Bone marrow (tissue), 2 donors: ENCODE measurements around the gene SLC7A1.

Experiments used
- DNase-seq, 2 donors: peaks; one replicate each; lab custom pipeline; 2025; lab: John Stamatoyannopoulos, UW

Gene SLC7A1

DNA sequence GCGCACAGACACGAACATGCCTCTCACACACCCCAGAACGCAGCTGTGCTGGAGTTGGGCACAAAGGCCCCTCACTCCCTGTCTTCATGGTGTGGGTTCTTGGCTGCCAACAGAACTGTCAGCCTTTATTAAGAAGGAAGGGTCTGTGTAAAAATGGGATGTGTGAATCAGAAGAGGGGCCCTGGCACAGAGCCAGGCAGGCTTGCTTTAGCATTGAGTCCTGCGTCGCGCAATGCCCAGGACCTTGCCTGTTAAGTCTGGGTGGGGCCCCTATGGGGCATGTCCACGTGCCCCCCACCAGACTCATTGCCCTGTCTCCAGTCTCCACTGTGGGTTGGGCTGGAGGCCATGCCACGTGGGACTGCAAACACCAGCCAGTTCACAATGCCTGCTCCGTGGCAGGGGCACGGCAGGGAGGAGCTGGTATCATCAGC lies 84.8 kb downstream of the SLC7A1 start:
- no peak for DNase-seq

DNA sequence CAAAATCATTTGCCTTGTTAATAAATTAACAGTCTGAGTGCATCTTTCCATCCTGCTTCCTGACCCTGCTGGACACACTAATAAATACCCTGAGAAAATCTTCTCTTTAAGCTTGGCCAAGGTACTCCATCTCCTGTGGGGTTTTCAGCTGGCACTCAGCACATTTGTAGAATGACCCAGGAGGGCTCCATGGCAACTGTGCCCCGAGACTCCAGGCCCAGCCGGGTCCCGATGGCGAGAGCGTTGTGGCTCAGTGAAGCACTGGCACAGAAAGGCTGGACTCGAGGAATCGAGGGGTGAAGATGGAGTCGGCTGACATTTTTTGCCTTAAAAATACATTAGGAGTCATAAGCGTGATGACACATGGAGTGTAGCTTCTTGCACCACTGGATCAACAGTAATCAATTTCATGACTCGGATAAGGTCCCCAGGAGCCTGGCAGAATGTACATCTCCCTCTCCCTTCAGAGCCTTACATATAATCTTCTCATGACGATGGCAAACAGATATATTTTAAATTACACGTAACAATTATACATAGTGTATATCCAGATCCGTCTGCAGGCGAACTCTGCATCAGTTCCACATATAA lies 85.4 kb downstream of the SLC7A1 start:
- DNase-seq, result no peak

DNA sequence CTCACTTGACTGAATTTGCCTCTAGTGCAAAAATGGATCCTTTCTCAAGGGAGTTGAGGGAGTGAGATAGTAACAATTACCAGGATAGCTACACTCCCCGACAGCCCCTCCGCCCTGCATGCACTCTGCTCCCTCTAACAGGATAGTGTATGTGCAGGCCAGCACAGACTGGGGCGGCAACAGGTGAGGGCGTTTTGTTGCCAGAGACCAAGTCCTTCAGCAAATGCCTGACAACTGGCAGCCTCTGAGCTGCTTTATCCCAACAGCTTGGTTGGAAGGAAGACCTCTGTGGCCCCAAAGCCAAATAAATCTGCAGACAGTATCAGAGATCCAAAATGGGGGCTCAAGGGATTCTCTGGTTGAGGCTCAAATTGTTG lies 86.6 kb downstream of the SLC7A1 start:
- no peak for DNase-seq

DNA sequence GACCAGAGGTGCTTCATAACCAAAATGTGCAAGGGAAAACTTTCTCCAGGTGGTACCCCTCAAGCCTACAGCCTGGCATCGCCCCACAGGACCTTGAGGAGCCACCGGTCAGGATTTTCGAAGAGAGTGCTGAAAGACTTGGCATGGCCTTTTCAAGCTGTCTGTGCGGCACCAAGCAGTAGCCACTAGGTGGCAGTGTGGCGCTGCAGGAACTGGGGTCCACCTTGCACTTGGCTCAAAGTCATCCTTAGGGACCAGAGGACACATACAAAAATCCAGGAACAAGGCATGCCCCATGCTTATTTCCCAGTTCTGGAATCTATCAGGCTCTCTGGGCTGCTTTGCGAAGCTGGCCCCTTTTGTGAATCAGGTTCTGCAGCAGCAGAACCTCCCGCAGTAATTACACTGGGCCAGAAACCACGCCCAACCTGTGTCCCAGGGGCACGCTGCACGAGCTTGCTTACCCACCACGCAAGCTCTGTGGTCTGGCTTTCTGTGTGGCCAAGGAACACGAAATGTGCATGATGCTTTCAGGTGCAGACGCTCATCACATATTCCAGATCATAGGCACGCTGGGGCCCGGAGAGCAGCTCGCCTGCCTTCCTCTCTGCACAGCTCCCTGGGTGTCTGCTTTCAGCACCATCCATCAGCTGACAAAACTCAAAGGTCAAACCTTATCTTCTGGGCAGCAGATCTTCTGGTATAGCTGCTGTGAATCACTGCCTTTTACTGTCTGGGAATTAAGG lies 87.2 kb downstream of the SLC7A1 start:
- DNase-seq, result peak; percentile 17 to 34

DNA sequence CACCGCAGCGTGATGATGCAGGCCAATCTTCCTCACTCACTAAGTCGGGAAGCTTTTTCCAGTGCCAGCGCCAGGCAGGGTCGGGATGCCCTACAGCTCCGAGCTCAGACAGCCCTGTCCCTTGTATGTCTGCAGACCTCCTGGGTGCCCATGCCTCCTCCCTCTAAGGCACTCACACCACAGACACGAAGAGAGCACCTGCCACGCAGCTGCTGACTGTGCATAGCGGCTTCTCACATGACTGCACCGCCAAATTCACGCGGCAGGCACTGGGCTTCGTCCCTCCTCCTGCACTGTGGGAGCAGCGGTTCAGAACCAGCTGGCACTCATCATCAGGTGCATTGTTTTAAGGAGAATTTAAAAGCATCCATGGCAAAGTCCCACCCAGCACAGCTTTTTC lies 88.1 kb downstream of the SLC7A1 start:
- no peak for DNase-seq

DNA sequence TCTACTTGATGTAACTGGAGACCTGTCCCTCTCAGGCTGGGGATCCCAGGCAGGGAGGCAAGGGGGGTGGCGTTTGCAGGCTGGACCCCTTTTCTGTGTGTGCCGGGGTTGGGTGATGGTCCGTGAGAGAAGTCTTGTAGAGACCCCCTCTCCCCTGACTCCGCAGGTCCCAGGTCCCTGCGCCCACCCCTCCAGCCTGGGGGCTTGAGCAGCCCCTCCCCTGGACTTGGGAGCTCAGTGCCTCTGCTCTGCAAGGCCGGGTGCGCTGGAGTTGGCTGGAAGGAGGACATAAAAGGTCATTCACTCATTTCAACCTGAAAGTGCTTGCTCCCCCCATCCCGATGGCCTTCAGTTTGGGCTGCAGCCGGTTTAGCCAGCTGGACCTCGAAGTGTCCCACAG lies 89.5 kb downstream of the SLC7A1 start:
- DNase-seq, result no peak

DNA sequence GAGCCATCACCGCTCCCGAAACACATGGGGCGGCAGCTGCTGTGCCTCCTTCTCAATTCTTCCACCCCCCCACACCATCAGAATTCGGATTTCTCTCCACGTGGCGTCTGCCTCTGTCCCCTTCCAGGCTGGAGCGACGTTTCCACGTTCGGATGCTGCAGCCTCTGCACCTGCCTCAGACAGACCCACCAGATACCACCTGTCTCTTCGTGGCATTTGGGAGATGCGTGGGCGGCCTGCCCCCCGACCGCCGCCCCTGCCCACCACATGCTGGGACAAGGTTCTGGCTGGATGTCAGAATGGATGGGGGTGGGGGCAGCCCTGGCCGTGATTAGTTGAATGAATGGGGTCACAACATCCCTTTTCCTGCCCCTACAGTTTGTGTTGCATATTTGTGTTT lies 90.0 kb downstream of the SLC7A1 start:
- DNase-seq, result no peak

DNA sequence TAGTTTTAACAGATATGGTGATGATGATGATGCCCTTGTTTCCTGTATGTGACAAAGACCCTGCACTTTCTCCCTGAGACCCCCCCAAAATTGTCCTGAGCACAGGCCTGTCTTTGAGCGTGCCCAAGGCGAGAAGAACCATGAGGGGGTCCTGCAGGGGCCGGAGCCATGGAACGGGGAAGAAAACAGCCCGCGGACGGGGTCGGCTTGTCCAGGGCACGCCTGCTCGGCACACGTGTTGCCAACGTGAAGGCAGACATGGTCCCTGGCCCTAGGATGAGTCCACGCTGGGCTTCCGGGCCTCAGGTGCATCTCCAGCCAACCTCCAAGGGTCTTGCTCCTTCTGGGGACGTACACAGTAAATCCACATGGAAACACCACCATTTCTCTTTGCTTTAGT lies 90.8 kb downstream of the SLC7A1 start:
- no peak for DNase-seq

DNA sequence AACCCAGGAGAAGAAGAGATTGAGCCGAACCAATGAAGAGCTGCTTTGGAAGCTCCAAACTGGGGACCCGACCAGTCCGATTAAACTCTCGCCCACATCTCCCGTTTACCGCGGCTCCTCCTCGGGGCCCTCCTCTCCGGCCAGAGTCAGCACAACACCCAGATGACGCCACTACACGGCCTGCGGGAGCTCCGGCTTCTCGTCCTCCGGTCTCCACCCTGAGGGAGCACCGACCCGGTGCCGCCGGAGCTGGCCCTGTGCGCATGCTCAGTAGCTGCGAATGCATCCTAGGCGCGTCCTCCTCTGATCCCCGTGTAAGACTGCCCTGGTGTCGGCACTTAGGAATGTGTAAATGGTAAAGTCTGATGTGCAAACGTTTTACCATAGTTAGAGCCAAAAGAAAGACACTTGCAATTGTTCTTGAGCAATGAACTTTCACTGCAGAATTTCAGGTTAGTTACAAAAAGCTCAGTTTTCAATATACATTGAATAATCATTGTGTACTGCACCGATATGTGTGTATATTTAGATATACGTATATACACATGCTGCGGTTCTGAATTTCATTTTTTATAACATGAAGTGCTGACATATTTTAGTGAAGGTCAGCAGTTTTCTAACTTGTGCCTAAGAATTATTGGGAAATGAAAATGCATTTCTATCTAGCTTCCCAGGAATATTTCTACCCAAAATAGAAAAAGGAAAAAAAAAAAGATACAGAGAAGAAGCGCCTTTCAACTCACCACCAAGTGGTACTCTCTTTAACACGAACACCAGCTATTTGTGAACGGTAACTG lies 92.2 kb downstream of the SLC7A1 start:
- no peak for DNase-seq

DNA sequence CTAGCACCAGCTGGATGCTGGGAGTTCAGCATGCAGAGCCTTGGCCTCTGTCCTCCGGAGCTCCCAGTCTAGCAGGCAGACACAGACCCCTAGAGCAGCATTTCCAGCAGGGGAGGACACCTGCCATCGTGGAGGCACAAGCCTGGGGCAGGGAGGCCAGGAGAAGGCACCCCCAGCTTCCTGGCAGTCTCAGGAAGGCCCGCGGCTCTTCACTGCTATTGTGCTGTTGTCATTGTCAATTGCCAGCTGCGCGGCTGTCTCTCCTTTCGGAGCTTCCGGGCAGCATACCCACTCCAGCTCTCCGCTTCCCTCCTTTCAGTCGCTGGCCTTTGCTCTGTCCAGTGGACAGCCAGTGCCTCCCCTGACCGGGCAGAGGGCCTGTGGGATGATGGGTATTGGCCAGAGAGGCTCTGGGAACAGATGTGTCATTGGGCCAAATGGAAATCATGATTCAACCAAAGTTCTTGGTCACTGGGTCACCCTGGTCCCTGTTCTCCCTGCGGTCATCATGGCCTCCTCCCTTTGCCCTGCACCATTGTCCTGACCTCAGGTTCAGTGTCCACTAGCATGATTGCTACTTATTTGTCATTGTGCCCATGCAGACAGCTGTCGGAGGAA lies 93.0 kb downstream of the SLC7A1 start:
- DNase-seq, result no peak

DNA sequence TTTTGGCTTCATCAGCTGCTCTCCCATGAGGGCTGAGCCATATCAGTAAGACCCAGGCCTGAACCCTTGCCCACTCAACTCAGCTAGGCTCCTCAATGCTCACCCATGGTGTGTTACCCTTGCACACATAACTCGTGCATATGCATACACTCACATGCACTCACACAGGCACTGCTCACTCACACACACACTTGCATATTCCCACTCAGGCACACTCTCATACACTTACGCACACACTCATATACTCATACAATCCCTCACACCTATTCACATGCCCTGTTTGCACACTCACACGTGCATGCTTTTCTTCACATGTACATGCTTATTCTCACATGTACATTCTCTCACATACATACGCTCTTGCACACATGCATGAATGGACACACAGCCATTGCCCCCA lies 93.8 kb downstream of the SLC7A1 start:
- no peak for DNase-seq

DNA sequence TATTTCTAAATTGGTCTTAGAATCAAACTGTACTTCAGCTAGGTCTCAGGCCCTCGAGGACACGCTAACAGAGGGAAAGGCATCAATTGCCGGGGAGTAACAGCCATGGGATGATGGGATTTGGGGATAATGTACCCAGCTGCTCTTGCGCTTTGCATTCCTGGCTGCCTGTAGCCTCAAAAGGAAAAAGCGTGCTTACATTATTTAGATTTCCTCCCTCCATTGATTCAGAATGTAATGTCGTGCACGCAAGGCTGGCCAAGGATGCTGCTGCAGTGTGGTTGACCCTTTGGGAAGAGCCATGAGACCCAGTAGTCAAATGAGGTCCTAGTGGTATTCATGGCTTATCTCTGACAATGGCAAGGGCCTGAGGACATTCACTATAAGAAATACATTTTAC lies 95.1 kb downstream of the SLC7A1 start:
- DNase-seq, result no peak

DNA sequence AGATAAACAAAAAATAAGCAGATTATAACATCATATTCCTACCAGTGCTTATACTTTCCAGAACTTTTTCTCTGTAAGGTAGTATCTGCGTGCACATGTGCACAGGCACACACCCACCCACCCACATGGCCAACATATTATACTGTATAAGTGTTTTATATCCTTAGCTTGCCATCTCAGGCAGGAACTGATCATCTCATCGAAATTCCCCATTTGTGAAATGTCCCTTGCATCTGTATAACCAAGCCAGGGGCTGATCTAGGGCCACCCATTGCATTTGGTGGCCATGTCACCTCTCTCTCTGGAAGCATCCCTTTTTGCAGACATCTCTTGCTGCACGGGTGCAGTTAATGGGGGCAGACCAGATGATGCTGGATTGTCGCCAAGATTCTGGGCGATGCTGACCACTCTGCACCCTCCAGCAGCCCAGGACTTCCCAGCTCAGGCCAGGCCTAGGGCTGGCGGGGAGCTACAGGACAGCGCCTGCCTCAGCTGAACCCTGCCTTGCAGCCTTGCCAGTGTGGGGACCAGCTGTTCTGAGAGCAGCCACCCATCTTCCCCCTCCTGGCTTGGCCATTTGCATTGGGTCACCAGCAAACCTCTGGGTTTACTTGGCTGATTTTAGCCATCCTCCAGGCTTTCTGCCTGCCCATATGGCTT lies 95.9 kb downstream of the SLC7A1 start:
- no peak for DNase-seq

DNA sequence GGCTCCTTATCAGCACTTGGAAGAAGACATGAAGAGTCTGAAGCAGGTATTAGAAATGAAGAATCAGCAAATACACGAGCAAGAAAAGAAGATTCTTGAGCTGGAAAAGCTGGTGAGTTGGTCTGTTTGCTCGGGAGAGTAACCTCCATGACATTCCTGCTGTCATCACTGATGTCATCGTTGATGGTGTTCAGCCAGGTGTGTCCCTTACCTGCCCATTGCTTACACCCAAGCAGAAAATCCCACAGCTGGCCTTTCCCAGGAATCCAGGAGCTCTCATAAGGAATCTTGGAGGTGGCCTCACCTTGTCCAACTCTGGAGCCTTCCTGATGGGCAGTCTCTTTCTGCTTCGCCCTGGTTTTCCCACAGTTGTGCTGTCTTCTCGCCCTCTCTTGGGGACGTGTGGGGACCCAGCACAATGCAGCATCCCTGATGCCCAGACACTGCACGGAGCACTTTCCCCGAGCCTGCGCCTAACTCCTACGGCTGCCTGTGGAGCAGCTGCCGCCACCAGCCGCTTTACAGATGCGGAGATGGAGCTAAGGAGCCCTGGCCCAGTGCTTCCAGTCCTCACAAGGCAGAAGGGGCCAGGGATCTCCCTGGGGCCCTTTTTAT lies 97.0 kb downstream of the SLC7A1 start:
- no peak for DNase-seq

DNA sequence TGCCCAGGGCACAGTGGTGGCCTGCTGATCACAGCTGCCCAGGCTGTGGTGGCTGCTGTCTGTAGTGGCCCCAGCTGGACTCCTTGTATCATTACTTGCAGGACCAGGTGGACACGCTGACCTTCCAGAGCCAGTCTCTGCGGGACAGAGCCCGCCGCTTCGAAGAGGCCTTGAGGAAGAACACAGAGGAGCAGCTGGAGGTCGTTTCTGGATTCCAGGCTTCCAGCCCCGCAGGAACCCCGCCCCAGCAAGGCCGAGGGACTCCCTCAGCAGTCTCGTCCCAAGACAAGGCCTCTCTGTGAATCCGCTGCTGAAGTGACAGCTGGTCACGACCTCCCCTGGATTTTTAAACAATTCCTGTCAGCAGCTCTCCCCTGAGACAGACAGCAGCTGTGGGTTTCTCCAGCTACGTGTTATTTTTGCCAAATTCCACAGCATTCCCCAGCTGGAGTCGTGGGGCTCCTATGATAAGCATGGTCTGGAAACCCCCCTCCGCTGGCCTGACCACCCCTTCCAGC lies 98.3 kb downstream of the SLC7A1 start:
- DNase-seq, result no peak

DNA sequence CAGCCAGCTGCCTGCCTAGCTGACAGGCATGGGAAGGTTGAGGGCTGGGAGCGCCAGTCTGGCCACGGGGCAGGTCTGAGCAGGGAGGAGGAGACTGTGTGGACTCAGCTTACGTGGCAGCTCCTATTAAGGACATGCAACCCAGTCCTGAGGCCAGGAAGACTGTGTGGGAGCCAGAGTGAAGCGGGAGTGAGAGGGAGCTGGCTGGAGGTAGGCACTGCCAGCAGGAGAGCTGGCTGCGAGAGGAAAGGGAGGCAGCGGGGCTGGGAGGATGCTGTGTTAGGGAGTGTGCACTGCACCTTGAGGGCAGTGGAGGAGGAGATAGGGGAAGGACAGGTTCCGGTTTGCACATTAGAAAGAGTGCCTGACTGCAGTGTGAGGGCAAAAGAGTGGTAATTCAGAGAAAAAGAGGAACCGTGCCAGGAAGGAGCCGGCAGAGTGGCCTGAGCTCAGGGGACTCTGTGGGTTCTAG lies 99.2 kb downstream of the SLC7A1 start:
- DNase-seq, result peak; percentile 20 to 22

DNA sequence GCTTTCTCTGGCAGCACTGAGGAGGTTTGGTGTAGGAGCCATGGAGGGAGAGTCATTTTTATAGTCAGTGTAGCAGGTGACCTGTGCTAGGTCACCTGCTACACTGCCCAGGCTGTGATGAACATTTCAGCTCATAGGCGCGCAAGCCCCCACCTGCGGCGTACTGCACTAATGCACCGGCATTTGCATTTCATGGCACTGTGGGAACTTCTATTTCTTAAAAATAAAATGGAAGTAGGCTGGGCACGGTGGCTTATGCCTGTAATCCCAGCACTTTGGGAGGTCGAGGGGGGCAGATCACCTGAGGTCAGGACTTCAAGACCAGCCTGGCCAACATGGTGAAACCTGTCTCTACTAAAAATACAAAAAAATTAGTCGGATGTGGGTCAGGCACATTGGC lies 101.0 kb downstream of the SLC7A1 start:
- no peak for DNase-seq

DNA sequence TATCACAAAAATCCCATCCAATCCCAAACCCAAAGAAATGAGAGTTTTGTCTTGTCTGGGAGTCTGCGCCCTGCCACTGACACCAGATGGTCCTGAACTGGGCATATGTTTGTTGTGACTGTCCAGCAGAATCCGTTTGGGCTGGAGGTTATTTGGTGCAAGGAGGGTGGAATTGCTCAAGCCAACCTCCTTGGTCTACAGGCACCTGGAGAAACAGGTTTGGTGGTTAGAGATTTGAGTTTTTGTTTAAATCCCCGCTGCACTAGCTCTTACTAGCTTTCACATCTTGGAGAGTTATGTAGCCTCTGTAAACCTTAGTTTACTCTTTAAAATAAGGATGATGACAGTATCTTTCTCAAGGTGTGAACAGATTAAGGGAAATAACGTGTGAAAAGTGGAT lies 101.7 kb downstream of the SLC7A1 start:
- no peak for DNase-seq

DNA sequence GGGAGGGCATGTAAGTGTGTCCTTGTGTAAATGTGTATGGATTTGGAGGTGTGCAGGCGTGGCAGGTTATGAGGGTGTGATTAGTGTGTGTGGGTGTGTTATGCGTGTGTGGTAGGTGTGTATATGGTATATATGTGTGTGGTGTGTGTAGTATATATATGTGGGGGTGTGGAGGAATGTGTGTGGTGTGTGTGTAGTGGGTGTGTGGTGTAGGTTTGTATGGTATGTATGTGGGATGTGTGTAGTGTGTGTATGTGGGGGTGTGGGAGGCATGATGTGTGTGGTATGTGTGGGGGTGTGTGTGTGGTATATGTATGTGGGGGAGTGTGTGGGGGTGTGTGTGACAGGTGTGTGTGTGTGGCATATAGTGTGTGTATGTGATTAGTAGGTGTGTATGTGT lies 104.2 kb downstream of the SLC7A1 start:
- no peak for DNase-seq

DNA sequence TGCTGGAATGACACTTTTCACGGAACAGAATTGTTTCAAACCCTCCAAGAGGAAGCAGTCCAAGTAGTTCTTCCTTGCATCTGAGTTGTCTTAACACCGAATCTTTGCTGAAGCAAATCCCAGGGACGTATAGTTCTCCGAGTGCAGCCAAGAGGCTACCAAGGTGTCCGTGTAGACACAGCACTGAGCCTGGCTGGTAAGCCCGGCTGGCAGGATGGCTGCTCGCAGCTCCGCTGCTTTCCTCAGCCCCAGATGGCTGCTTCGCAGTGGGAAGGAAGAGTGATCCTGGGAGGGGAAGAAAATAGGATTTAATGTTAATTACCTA lies 105.0 kb downstream of the SLC7A1 start:
- DNase-seq, result no peak
